GM12878 (cell line): ENCODE results near the gene TPD52L2.
A peak's percentile ranks its signal among the peaks of the same experiment; 100 is the strongest.

Source experiments
- CEBPB ChIP-seq, 2 experiments: fragments of 150-350 bp in 1 of 2; IDR thresholded peaks; 2 replicates each; pipeline ENCODE4 v1.6.1; 2012 to 2014; ENCODE audit warnings: low read depth in 2 of 2, low read length in 2 of 2, borderline replicate concordance in 1 of 2, inconsistent platforms in 1 of 2
- CHD2 ChIP-seq: IDR thresholded peaks from 2 replicates; pipeline ENCODE4 v1.6.1; 2011; ENCODE audit warnings: low read depth, low read length, improper control_type of control experiment, borderline replicate concordance
- CTCF ChIP-seq, 3 experiments: IDR thresholded peaks in 2 of 3; conservative IDR thresholded peaks in 1 of 3; 2 replicates each; pipeline ENCODE4 v1.5.1; 2011; ENCODE audit warnings: low read depth in 3 of 3, low read length in 3 of 3, mild to moderate bottlenecking in 3 of 3, control low read depth in 2 of 3, moderate library complexity in 2 of 3, inconsistent platforms in 1 of 3, mixed read lengths in 1 of 3; ENCODE audit not compliant: control insufficient read depth in 2 of 3, insufficient read depth in 1 of 3; ENCODE audit errors: extremely low read depth in 1 of 3
- DPF2 ChIP-seq: fragments of 450-650 bp; IDR thresholded peaks from 2 replicates; pipeline ENCODE4 v1.6.1; 2017; ENCODE audit warnings: mild to moderate bottlenecking
- EP300 ChIP-seq, 2 experiments: fragments of 150-350 bp in 1 of 2; IDR thresholded peaks; 2 replicates each; pipeline ENCODE4 v1.6.1; 2011 to 2012; ENCODE audit warnings: low read depth in 2 of 2, low read length in 2 of 2, borderline replicate concordance in 1 of 2, improper control_type of control experiment in 1 of 2, inconsistent platforms in 1 of 2; ENCODE audit not compliant: control insufficient read depth in 1 of 2
- JUNB ChIP-seq: IDR thresholded peaks from 2 replicates; pipeline ENCODE4 v1.6.1; 2016; ENCODE audit warnings: antibody characterized with exemption, mild to moderate bottlenecking
- JUND ChIP-seq: IDR thresholded peaks from 2 replicates; pipeline ENCODE4 v1.6.1; 2012; ENCODE audit warnings: low read depth, mild to moderate bottlenecking, low read length, improper control_type of control experiment, moderate library complexity
- PAX8 ChIP-seq: fragments of 450-650 bp; IDR thresholded peaks from 2 replicates; pipeline ENCODE4 v1.6.1; 2017; ENCODE audit warnings: mild to moderate bottlenecking, moderate library complexity
- POLR2A ChIP-seq: IDR thresholded peaks from 2 replicates; pipeline ENCODE4 v1.6.1; 2011; ENCODE audit warnings: low read depth, mild to moderate bottlenecking, low read length
- SP1 ChIP-seq: IDR thresholded peaks from one replicate; pipeline ENCODE4 v1.6.1; 2011; ENCODE audit warnings: low read depth, low read length

- TF ChIP-seq CTCF (IDR thresholded peaks at IDR 0.05 in 2 of 3, conservative IDR thresholded peaks at IDR 0.05 in 1 of 3; ENCODE audit: control insufficient read depth in 2 of 3, extremely low read depth in 1 of 3, insufficient read depth in 1 of 3, low read depth in 3 of 3, low read length in 3 of 3) (no peak), SP1 (no peak), DPF2 (0 out of 2 replicates have a peak, but pooled peaks have one; percentile 29), POLR2A (no peak), JUNB (no peak), CHD2 (no peak), PAX8 (no peak), JUND (no peak), EP300 (IDR thresholded peaks at IDR 0.05; ENCODE audit: borderline replicate concordance in 1 of 2, control insufficient read depth in 1 of 2, low read depth in 2 of 2, low read length in 2 of 2) (no peak), CEBPB (IDR thresholded peaks at IDR 0.05; ENCODE audit: borderline replicate concordance in 1 of 2, low read depth in 2 of 2, low read length in 2 of 2) (no peak)
These were observed 33.5 kb upstream of the TPD52L2 start for GRCh38 chr20:63831646-63831992.
